Upper lobe of right lung (tissue), 1 donor: Measurements from ENCODE around the gene EFCAB5. TPM values are rescaled to one million over a fixed set of nuclear protein-coding genes. Genes with fewer than 3 reads are reported as not detected.

Source experiments
- ATAC-seq: fragments of 200-7000 bp; cut with Tn5 transposase; one replicate; pipeline ENCODE4 v1.9.1; 2020; ENCODE audit warnings: mild to moderate bottlenecking, moderate library complexity
- DNase-seq: peaks from one replicate; pipeline ENCODE4 v3.0.0-alpha.2; 2020
- H3K27ac ChIP-seq: fragments of 200-600 bp; one replicate; pipeline ENCODE4 v1.8.0; 2022
- H3K27me3 ChIP-seq: fragments of 200-600 bp; one replicate; pipeline ENCODE4 v1.8.0; 2022; ENCODE audit warnings: mild to moderate bottlenecking
- H3K36me3 ChIP-seq: fragments of 200-600 bp; one replicate; pipeline ENCODE4 v1.8.0; 2022
- H3K4me1 ChIP-seq: fragments of 200-600 bp; one replicate; pipeline ENCODE4 v1.8.0; 2022
- H3K4me3 ChIP-seq: fragments of 200-600 bp; one replicate; pipeline ENCODE4 v1.8.0; 2022; ENCODE audit warnings: mild to moderate bottlenecking
- H3K9me3 ChIP-seq: fragments of 200-600 bp; one replicate; pipeline ENCODE4 v1.8.0; 2022
- intact Hi-C: fragments of 100-400 bp; cut with DNase I; formaldehyde crosslinking; loops from one replicate; pipeline ENCODE4 v1.11.0; 2022
- total RNA-seq: library from RNA; stranded (reverse); fragmentation: NEBNext Ultra II Directional; extraction: Animal tissue kit (Norgen Biotek cat#: 25700); gene quantifications from one replicate; pipeline ENCODE4 v1.2.1, GENCODE V29; 2021
- TF ChIP-seq, protein P1 (sequence below): fragments of 200-600 bp; IDR thresholded peaks from one replicate; pipeline ENCODE4 v1.8.0; 2022; ENCODE audit warnings: antibody characterized with exemption
- donor health status: DM: no; HTN: yes; CAD: no; lungs with severe emphysema.

The EFCAB5 gene
- total RNA-seq, 1 donor from 2014 or later, result 1.1 TPM

DNA sequence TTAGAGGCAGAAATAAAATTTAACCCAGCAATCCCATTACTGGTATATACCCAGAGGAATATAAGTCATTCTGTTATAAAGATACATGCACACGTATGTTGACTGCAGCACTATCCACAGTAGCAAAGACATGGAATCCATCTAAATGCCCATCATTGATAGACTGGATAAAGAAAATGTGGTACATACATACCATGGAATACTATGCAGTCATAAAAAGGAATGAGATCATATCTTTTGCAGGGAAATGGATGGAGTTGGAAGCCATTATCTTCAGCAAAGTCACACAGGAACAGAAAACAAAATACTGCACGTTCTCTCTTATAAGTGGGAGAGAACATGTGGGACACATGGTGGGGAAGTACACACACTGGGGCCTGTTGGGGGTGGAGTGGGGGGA, 34.5 kb upstream of the EFCAB5 start:
- DNase-seq (no peak), ATAC-seq (no peak)
- Histone ChIP-seq H3K4me1 (peaks cover 8% of the 10 kb centered on the region), H3K4me3 (no peak overlapping the region), H3K36me3 (no peaks in the 10 kb centered on the region), H3K9me3 (no peaks in the 10 kb centered on the region), H3K27me3 (no peaks in the 10 kb centered on the region), H3K27ac (no peak overlapping the region)
- TF ChIP-seq, protein P1, sequence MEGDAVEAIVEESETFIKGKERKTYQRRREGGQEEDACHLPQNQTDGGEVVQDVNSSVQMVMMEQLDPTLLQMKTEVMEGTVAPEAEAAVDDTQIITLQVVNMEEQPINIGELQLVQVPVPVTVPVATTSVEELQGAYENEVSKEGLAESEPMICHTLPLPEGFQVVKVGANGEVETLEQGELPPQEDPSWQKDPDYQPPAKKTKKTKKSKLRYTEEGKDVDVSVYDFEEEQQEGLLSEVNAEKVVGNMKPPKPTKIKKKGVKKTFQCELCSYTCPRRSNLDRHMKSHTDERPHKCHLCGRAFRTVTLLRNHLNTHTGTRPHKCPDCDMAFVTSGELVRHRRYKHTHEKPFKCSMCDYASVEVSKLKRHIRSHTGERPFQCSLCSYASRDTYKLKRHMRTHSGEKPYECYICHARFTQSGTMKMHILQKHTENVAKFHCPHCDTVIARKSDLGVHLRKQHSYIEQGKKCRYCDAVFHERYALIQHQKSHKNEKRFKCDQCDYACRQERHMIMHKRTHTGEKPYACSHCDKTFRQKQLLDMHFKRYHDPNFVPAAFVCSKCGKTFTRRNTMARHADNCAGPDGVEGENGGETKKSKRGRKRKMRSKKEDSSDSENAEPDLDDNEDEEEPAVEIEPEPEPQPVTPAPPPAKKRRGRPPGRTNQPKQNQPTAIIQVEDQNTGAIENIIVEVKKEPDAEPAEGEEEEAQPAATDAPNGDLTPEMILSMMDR, result no peak
- intact Hi-C loops, result no loop called here

DNA sequence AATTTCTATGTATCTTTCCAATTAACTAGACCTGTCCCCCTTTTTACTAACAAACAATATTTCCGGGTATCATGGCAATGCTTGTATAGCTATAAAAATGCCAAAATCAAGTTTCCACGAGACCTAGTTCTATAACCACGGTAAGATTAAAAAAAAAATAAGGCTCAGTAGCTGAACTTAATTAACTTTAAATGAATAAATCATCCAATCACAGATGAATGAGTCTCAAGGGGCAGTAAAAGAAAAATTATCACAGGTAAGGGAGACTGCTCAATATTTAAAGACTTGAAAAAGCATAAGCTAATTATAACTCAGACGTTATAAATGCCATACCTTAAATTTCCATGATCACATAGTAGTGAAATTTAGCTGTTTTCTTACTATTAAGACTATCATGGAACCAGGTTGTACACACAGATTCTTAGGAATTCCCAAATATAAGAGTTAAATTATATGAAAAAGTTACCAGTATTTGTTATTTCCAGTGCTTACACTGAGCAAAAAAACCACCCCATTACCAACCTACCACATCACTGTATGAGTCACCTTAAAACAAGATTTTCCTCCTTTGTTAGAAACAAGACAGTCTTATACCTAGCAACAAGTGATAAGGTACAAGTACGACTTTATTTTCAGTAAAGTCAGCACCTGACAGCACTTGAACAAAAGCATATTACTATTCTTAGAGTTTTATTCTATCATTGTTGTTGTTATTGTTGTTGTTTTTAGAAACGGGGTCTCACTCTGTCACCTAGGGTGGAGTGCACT, 32.0 kb upstream of the EFCAB5 start:
- Histone ChIP-seq H3K27ac (no peak overlapping the region), H3K27me3 (no peaks in the 10 kb centered on the region), H3K4me1 (peaks cover 8% of the 10 kb centered on the region), H3K4me3 (no peak overlapping the region), H3K36me3 (no peaks in the 10 kb centered on the region), H3K9me3 (no peaks in the 10 kb centered on the region)
- no peak for DNase-seq
- intact Hi-C loops, result no loop called here
- TF ChIP-seq, protein P1, result no peak
- ATAC-seq, result no peak

DNA sequence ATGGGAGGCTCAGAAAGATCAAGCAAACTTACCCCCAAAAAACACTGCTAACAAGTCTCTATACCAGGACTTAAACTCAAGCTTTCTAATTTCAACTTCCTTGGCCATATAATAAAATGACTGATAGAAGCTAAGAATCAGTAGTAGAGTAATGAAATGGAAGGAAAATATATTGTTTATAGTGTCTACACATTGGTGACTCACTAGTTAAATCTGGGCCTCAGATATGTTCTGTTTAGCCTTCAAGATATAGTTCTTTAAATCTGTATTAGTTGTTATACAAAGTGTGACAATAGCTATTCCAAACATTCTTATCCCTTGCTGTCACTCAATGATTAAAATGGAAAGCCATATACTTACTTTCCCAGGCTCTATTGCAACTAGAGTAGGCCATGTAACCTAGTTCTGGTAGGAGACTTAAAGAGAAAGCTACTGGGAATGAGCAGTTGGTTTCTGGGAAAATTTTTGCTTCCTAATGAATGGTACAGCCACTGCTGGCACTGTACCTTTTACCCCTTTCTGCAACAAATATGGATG, 29.7 kb upstream of the EFCAB5 start:
- DNase-seq, result no peak
- intact Hi-C loops, result no loop called here
- Histone ChIP-seq H3K36me3 (no peaks in the 10 kb centered on the region), H3K27me3 (no peaks in the 10 kb centered on the region), H3K4me1 (peaks cover 5% of the 10 kb centered on the region), H3K4me3 (no peak overlapping the region), H3K27ac (no peak overlapping the region), H3K9me3 (no peaks in the 10 kb centered on the region)
- TF ChIP-seq, protein P1, result no peak
- ATAC-seq, result no peak

DNA sequence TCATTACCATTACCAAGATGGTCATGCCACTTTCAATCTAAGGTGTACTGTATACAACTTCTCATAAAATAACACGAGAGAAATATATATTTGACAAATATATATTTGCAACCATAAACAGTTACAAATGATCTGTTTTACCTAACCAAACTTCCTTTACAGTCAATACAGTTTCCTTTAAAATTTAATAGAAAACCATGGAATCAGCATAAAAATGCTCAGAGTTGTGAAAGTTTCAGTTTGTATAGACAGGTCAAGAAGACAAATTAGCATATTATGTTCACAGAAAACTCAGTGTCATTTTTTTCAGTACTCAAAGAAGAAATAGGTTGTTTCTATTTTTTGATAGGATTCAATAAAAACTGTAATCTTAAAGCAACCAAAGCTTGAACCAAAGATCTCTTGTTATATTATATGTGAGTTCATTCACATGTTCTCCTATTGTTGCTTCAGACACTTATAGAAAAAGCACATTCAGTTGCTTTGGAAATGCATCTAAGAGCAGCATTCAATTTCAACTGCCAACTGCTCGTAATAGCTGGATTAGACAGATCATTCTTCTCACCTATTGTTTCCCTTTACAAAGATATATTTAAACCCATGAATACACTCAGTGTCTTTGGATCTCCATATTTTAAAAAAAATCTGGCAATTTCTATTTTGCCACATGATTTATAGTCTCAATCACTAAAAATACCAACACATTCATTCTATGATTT, 26.5 kb upstream of the EFCAB5 start:
- H3K27ac ChIP-seq, result no peak overlapping the region
- H3K36me3 ChIP-seq, result no peaks in the 10 kb centered on the region
- H3K4me1 ChIP-seq, result peaks cover 5% of the 10 kb centered on the region
- DNase-seq (no peak), ATAC-seq (no peak)
- H3K9me3 ChIP-seq, result no peaks in the 10 kb centered on the region
- TF ChIP-seq, protein P1, result no peak
- no peaks in the 10 kb centered on the region for H3K27me3 ChIP-seq
- intact Hi-C loops, result no loop called here
- H3K4me3 ChIP-seq, result no peak overlapping the region

DNA sequence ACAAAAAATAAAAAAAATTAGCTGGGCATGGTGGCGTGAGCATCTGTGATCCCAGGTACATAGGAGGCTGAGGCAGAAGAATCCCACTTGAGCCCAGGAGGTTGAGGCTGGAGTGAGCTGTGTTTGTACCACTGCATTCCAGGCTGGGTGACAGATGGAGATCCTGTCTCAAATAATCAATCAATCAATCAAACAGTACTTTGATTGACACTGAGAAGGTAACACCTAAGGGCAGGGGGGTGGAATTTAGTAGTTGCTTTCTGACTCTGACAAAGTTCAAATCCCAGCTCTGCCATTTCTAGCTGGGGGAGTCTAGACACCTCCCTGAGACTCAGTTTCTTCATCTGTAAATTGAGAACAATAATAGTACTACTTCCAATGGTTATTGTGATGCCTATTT, 23.4 kb upstream of the EFCAB5 start:
- ATAC-seq, result no peak

More for the DNA sequence above, 23.4 kb upstream of the EFCAB5 start:
- Histone ChIP-seq H3K4me3 (no peak overlapping the region), H3K36me3 (no peaks in the 10 kb centered on the region), H3K27ac (no peak overlapping the region), H3K9me3 (no peaks in the 10 kb centered on the region), H3K27me3 (no peaks in the 10 kb centered on the region), H3K4me1 (no peaks in the 10 kb centered on the region)
- DNase-seq, result no peak
- intact Hi-C loops, result no loop called here
- TF ChIP-seq, protein P1, result no peak
